ENCODE measurements around the gene SPHKAP.
A peak's percentile ranks its signal among the peaks of the same experiment; 100 is the strongest.
"Not testable (repeated sequence)": the region's sequence is repeated elsewhere in the genome, so short reads cannot be mapped to it uniquely, and the experiment has no call there.

SPHKAP gene

GRCh38 chr2:227939271-227940027, 242.0 kb downstream of the SPHKAP start:
- TF ChIP-seq CTCF (IDR thresholded peaks at IDR 0.05; ENCODE audit: low read depth, low read length) = 0 out of 2 replicates have a peak, but pooled peaks have one; percentile 21
- H3K4me3 ChIP-seq (ENCODE audit: low read depth, low read length) = no peak overlapping the region

GRCh38 chr2:227936249-227936648, 245.2 kb downstream of the SPHKAP start:
- not testable (repeated sequence) for H3K4me3 ChIP-seq (ENCODE audit: low read depth, low read length)

GRCh38 chr2:227933884-227934283, 247.6 kb downstream of the SPHKAP start:
- no peak for TF ChIP-seq CTCF (IDR thresholded peaks at IDR 0.05; ENCODE audit: low read depth, low read length)
- no peak overlapping the region for H3K4me3 ChIP-seq (ENCODE audit: low read depth, low read length)

DNA sequence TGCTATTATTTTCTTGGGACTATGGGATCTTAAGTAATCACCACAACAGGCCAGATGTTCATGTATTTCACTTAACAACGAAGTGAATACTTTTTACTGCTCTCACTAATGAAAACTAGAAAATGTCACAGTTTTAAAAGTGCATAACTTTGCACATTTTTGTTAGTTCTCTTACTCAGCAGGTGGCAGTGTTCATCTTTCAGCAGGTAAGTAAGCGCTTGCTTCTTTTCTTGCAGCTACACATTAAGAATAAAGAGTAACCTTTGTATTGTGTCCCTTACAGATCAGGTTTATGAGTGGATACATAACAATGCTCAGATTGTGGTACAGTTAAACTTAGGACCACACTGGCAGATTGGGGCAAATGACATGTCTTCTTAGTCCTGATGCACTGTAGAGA, 249.1 kb downstream of the SPHKAP start:
- no peak overlapping the region for H3K4me3 ChIP-seq (ENCODE audit: low read depth, low read length)
- no peak for TF ChIP-seq CTCF (IDR thresholded peaks at IDR 0.05; ENCODE audit: low read depth, low read length)

- TF ChIP-seq CTCF (IDR thresholded peaks at IDR 0.05; ENCODE audit: low read depth, low read length) = no peak
- no peak overlapping the region for H3K4me3 ChIP-seq (ENCODE audit: low read depth, low read length)
Observed at GRCh38 chr2:227932001-227932400, 249.5 kb downstream of the SPHKAP start.

Measured in WI38 (cell line).